Lung microvascular endothelial cell (primary cell): ENCODE measurements around the gene CISD3. TPM values are rescaled to one million over a fixed set of nuclear protein-coding genes. Genes with fewer than 3 reads are reported as not detected.

ENCODE experiments used
- DNase-seq, 2 donors: peaks; one replicate each; pipeline versions ENCODE4 v3.0.0 to v3.0.0-alpha.2; 2010; ENCODE audit warnings: low read depth in 2 of 2
- total RNA-seq: library from RNA; depleted of rRNA; stranded (reverse); fragments of >200 nt; gene quantifications from 2 replicates; pipeline ENCODE4 v1.2.1, GENCODE V29; 2014

The CISD3 gene
- total RNA-seq, result 3.5 and 3.6 TPM in 2 replicates

- DNase-seq, result peak; percentile 72 to 77
These were observed at the start of gene CISD3 for GRCh38 chr17:38729886-38730525. Gene CISD3 (plus strand): TSS chr17:38730341. CDS start chr17:38730359, 18 bp downstream.

GRCh38 chr17:38681096-38681495 is 49.0 kb upstream of the CISD3 start:
- DNase-seq, result no peak

GRCh38 chr17:38685491-38685890 is 44.6 kb upstream of the CISD3 start:
- DNase-seq, result no peak

- peak in 1 of 2 donors; percentile 82 for DNase-seq
These were observed 42.9 kb upstream of the CISD3 start for GRCh38 chr17:38687286-38687685.

GRCh38 chr17:38690386-38690785 is 39.8 kb upstream of the CISD3 start:
- DNase-seq, result no peak

- DNase-seq, result no peak
These were observed 39.0 kb upstream of the CISD3 start for GRCh38 chr17:38691154-38691553.

- DNase-seq, result peak in 1 of 2 donors; percentile 32
These were observed 36.3 kb upstream of the CISD3 start for GRCh38 chr17:38693700-38694329.

- DNase-seq, result no peak
These were observed 32.9 kb upstream of the CISD3 start for GRCh38 chr17:38697061-38697820.

GRCh38 chr17:38698760-38699159 is 31.4 kb upstream of the CISD3 start:
- DNase-seq, result no peak

GRCh38 chr17:38701504-38702165 is 28.5 kb upstream of the CISD3 start:
- peak; percentile 33 to 49 for DNase-seq

- peak; percentile 87 to 89 for DNase-seq
These were observed 27.8 kb upstream of the CISD3 start for GRCh38 chr17:38702166-38702915.

- DNase-seq, result no peak
These were observed 27.0 kb upstream of the CISD3 start for GRCh38 chr17:38702916-38703741.

- peak in 1 of 2 donors; percentile 22 for DNase-seq
These were observed 26.2 kb upstream of the CISD3 start for GRCh38 chr17:38703742-38704605.

GRCh38 chr17:38704606-38705522 is 25.3 kb upstream of the CISD3 start, which contains the start of gene MLLT6:
Gene MLLT6 (plus strand): TSS chr17:38705273. CDS start chr17:38705633, 360 bp downstream.
- peak; percentile 84 for DNase-seq

GRCh38 chr17:38705523-38705802 is 24.7 kb upstream of the CISD3 start:
- no peak for DNase-seq

GRCh38 chr17:38705803-38706504 is 24.2 kb upstream of the CISD3 start:
- no peak for DNase-seq

- peak in 1 of 2 donors; percentile 32 for DNase-seq
These were observed 23.5 kb upstream of the CISD3 start for GRCh38 chr17:38706505-38707216.
